GM19372 (cell line): ENCODE data around the gene EXOG.
"Not testable (repeated sequence)": the region's sequence is repeated elsewhere in the genome, so short reads cannot be mapped to it uniquely, and the experiment has no call there.

Source experiments
- ATAC-seq: cut with Tn5 transposase; IDR thresholded peaks from one replicate; pipeline ENCODE4 v1.9.1; 2021; ENCODE audit warnings: mild to moderate bottlenecking, low read depth, moderate library complexity; ENCODE audit not compliant: unreplicated experiment

EXOG gene

DNA sequence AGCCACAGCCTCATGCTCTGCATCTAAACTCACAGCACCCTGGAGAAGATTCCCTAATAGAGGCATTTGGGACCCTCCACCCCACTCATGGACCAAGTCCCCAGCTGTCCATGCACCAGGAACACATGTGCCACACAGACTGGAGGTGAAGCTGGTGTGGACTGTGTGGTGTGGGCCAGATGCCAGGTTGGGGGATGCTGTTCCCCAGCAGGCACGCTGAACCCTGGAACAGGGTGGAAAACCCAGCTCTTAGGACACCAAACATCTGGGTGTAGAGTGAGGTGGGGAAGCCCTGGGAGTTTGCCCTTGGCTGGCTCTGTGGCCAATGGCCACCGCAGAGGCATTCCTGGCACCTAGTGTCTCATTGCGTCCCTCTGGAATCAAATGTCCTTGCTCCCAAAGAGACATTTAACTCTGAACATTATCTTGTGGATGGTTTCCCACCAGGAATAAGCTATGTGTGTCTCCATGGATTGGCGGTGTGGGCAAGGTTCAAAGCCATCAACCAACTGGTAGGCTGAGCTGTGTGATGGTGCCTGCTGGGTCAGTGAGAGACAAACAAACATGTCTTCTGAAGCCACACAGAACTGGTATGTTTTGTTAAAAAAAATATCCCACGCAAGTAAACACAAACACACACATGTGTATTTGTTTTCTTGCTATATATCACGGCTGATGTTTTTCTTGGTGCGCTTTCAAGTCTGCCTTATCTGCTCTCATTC, 65.0 kb downstream of the EXOG start:
- no peak for ATAC-seq

DNA sequence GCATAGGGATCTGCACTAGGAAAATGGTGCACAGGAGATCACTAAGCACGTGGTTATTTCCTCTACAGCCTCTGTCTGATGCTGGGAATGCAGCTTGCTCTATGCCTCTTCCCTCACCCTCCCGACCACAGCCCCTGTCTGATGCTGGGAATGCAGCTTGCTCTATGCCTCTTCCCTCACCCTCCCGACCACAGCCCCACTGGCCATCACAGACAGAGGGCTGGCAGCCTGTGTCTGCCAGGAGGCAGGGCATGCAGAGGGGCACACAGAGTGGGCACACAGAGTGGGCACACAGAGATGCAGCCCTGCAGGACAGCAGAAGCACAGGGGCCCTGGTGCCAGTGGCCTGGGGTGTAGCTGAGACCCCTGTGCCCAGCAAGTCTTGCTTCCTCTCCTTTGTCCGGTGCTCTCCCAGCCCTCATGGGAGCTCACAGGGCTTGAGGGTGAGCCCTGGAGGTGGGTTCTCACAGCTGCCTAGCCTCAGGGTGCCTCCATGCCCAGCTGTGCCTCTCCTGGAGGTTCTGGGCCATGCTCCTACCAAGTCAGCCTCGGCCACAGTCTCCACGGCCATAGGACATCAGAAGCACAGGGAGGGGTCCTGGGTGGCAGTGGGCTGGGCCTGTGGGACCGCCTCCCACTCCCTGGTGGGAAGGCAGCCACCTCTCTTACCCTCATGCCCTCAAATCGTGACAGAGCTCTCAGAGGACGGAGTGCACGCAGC, 65.8 kb downstream of the EXOG start:
- ATAC-seq, result no peak

DNA sequence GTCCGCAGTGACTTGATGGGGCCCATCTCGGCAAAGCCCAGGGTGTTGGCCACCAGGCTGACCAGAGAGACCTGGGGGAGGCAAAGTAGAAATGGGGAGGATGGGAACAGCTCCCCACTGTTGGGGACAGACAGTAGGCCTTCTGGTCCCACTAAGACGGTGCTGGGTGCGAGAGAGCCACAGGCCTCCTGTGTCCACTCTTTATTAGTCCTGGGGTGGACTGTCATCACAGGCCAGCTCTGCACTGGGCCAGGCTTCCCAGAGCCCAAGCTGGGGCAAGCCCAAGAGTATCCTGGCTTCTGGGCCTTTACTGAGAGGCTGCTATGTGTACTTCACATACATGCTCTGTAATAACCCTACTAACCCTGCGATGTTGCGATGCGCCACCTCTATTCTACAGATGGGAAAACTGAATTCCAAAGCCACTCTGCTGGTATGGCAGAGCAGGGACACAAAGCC, 66.4 kb downstream of the EXOG start:
- ATAC-seq, result no peak

DNA sequence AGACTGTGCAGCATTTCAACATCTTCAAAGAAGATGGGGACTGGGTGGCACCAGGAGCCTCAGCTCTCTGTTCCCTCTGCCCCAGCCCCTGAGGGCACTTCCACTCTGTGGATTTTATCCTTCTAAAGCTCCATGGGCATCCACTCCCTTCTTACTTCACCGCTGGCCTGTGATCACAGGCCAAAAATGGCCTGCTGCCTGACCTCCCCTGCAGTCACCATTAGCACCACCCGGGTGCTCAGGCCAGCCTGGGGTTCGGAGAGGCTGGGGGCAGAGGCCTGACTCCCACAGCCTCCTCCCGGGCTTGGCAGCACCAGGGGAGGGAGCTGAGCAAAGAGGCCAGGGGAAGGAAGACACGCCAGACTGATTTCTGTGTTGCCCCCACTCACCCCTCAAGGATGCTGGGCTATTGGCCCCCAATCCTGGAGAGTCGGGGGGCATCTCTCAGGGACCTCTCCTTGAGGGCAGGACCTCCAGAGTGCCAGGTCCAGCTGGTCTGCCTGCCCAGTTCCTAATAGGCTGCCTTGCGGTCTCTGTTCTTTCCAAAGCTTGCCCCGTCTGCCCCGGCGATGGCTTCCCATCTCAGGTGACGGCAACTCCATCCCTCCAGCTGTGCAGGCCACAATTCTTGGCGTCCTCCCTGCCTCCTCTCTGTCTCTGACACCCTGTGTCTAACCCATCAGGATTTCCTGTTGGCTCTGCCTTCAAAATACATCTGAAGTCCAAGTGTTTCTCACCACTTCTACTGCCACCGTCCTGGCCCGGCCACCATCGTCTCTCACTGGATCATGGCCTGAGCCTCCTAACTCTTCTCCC, 67.1 kb downstream of the EXOG start:
- ATAC-seq, result no peak

DNA sequence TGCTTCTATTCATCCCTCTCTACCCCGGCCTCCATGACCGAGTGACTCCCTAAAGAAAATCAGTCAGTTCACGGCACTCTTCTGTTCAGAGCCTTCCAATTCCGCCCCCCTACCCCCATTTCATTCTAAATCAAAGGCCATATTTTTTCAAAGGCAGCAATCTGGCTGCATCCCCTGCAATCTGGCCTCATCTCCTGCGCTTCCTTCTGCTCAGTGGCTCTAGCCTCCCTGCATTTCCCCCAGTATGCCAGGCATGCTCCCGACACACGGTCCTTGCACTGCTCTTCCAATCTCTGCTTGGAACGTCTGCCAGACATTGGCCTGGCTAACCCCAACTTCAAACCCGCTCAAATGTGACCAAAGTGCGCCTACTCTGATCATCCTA, 67.7 kb downstream of the EXOG start:
- no peak for ATAC-seq

DNA sequence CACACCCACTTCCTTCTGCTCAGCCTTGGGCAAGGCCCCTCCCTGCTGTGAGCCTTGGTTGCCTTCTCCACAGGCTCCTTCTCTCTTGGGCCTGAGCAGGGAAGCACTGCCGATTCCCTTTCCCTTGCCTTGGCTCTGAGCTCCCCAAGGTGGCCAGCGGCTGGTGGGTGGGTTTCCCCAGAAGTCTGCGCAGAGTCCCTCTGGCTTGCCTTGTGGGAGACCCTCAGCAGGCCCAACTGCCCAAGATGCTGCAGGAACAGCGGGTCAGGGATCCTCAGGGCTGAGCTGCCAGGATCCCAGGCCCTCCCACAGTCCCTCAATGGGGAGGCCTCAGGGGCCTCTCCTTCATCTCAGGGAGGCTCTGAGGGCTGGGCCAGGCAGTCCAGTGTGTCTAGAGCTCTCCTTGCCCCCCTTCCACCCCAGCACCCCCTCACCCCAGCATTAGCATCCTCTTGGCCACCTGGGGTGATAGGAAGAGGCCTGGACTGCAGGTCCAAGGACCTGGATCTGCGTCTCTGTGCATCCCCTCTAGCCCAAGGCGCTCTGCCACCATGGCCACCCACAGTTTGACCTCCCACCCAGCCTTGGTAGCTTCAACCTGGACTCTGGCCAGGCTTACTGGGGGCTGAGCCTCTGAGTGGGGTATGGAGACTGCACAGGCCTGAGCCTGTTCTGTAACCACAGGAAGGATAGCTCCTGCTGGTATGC, 68.6 kb downstream of the EXOG start:
- ATAC-seq, result no peak

DNA sequence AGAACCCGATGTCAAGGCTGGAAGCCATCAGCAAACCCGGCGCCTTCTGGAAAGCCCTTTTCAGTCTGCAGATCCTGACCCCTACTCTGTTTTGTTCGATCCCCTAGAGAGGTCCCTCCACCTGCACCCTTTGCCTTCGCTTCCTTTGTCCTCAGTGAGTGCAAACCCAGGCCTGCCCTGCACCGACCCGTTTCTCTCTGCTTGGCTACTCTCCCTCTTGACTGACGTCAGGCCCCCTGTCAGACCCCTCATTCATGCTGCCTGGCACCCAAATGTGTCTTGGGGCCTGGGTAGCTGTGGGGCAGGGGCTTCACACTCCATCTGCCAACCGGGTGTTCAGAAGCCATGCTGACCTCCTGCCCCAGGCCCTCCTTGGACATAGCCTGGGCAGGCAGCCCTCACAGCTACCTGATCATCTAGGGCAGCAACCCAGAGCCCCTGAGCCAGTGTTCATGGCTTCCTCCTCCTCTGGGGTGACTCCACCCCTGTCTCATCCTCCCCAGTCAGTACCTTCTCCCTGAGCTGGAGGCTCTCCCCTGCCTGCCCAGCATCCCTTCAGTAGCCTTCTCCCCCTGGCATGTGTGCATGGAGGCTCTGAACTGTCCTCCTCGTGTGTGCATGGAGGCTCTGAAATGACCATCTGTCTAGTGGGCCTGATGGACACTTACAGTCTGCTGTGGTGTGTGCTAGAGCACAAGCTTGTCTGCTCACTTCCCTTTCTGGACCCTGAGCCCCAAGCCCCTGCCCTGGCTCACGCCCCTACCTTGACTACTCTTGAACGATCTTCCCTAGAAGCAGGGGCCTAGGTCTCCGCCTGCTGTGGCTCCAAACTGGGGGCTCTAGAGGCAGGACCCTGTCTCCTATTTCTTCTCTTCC, 69.4 kb downstream of the EXOG start:
- no peak for ATAC-seq

DNA sequence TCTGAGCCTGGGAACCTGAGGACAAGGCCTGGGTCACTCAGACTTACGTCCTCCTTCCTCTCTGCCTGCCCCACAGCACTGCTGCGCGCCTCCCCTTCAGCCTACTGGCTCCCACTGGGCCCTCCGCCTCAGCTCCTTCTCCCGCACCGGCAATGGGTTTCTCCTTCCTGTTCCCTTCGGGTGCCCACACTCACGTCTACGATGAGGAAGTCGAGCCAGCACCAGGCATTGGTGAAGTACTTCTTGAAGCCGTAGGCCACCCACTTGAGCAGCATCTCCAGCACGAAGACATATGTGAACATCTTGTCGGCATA, 70.0 kb downstream of the EXOG start:
- ATAC-seq, result no peak

DNA sequence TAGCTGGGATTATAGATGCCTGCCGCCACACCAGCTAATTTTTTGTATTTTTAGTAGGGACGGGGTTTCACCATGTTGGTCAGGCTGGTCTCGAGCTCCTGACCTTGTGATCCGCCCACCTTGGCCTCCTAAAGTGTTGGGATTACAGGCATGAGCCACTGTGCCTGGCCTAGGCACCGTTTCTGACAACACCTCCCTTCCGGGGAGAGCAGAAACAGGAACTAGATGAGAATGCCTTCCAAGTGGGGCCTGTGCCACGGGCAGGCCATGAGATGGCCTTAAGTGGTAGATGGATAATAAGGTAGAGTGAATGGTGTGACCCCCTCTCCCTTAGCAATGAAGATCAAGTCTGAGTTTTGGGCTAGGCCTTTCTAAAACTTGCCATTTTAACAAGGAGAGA, 70.7 kb downstream of the EXOG start:
- not testable (repeated sequence) for ATAC-seq

DNA sequence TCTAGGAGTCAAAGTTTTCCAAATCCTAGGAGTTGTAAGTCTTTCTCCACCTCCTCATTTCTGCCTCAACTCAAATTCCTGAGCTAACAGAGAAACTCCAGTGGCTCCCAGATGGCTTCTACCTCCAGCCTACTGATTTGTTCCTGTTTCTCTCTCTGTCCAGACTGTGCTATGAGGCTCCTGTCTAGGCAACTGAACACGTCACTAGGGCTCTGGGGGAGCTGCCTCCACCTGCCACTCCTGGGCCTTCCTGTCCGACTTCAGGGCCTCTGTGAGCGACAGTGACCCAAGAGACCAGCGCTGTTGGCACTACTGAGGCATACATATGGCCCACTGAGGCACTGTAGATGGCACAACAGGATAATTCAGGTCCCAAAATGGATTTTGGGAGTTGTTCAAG, 71.4 kb downstream of the EXOG start:
- no peak for ATAC-seq

DNA sequence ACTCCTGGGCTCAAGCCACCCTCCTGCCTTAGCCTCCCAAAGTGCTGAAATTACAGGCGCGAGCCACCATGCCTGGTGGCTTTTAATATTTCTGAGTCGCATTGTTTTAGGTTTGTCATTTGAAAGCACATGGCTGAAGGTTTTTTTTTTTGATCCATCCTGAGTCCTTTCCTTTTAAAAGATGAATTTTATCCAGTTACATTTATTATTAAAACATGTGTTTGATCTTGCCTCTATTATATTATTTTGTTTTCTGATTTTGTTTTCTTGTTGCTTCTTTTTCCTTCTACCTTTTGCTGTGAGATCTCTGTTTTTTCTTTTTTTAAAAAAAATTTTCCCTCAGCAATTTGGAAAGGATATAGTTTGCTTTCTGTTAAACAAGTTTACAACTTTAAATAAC, 77.0 kb downstream of the EXOG start:
- no peak for ATAC-seq

DNA sequence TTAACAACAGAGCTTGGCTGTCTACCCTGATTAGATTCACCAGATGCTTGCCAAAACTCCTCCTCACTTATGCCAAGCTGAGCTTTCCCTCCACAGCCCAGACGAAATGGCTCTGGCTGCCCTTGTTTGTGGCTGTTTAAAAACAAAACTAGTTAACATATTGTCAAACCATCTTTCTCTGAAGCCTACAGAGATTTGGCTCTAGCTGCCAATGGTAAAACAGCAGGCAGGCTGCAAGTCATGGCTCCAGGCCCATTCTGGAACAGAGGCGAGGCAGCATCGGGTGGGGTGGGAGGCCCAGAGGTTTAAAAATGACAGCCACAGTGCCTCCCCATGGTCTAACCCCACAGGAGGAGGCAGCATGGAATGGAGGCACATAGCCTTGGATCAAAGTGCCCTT, 77.4 kb downstream of the EXOG start:
- ATAC-seq, result no peak

DNA sequence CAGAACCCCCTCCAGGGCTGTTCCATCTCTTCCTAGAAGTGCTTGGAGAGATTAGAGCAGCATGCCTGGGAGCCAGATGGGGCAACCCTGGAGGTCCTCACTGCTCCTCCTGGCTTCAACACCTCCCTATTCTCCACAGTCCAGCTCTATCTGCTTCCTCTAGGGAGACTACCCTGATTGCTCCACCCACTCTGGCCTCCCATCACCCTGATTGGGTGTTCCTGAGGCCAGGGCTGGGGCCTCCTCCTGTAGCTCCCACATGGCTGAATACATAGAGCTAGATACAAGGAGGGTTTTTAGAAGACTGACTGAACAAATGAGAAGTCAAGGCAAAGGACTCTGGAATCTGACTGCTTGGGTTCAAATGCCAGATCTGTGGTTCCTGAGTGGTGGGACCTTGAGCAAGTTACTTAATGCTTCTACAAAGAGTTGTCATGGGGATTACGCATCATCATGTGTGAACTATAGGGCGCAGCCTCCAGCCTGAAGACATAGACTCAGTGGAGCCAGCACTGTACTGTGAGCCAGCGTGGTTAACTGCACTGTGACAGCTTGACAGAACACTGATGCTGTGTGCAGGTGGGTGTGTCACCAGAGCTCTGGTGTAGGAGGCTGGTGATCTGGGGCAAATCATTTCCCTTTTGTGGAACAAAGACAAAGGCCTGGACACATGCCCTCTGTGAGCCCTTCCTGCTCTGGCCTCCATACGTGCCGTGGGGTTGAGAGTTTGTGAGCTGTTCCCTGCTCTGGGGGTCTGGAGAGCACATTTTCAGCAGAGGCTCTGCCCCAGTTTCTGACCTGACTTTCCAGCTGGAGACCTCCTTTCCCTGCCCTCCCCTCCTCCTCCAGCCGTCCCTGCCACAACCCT, 78.5 kb downstream of the EXOG start:
- ATAC-seq, result no peak

DNA sequence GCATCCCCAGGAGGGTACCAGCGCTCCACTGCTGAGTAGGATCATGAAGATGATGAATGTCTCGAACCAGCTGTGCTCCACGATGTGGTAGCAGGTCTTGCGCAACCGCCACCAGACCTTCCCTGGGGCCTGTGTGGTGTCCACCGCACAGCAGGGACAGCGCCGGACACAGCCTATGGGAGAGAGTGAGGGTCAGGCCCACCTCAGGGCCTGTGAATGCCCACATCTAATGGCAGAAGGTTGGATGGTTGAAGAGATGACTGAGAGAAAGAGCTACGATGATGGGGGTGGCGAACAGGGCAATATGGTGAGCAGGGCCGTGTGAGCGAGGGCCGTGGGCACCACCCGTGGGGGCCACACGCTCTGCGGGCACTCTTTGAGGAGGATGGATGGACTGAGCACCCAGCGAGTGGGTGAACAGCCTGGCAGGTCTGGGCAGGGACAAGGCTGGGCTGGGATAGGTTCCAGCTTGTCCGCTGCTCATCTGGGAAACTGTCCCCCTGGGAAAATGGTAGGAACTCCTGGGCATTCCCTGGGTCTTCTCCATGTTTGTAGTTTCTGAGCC, 79.2 kb downstream of the EXOG start:
- no peak for ATAC-seq
